ENCODE data around the gene LEUTX. TPM values are rescaled to one million over a fixed set of nuclear protein-coding genes. Genes with fewer than 3 reads are reported as not detected.
A peak's percentile ranks its signal among the peaks of the same experiment; 100 is the strongest.

LEUTX gene
- total RNA-seq, 1 experiment from 2014 or later: not detected

DNA sequence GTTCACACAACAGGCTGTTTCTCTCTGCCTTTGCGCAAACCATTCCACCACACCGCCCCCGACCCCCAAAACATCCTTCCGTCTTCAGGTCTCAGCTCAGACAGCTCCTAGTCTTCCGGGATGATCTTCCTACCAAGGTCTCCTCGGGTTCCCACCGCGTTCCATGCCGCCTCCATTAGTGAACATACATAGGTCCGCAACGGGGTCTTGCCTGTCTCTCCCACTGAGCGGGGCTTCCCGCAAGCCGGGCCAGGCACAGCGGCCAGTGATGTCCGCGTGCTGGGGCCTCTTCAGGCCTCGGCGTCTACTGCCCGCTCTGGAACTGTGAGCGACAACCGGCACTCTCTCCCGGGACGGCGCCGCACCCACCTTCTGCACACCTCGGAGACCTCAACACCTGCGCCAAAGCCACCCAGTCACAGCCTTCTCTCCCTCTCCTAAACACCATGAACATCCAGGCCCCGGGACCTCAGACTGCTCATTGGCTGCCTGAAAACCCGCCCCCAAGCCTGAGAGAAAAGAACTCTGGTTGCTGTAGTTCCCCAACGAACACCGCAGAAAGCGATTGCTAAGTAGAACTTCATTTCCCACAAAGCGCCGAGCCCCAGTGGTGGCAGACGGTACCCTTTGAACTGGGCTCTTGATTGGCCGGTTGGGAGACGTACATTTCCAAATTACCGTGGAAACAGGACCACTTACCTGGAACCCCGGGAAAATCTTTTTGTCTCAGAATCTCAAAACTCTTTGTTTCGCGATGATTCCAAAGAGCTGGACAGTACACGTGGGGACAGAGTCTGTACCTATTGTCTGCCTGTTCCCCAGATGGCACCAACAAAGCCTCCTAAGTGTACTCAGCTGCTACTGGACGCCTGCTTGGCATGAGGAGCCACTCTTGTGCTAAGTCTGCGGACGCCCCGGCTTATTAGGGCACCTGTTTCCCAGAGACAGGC, 45.8 kb downstream of the LEUTX start:
- Histone ChIP-seq H3K9me3 (ENCODE audit: low read depth, low read length, poor library complexity, severe bottlenecking) (no peaks in the 10 kb centered on the region), H3K27me3 (replicated peaks; ENCODE audit: insufficient read depth, low read depth, low read length, poor library complexity) (no peaks in the 10 kb centered on the region), H3K36me3 (ENCODE audit: insufficient read depth, low read length, poor library complexity, severe bottlenecking) (no peaks in the 10 kb centered on the region), H3K4me3 (ENCODE audit: low read depth, low read length, poor library complexity, severe bottlenecking) (peak overlapping the region; percentile 69), H3K4me1 (ENCODE audit: insufficient read depth, low read length, poor library complexity, severe bottlenecking) (no peaks in the 10 kb centered on the region), H3K27ac (ENCODE audit: low read depth, low read length, poor library complexity, severe bottlenecking) (peak overlapping the region; percentile 53)
- ChIA-PET CTCF (no interaction called here), POLR2A (ENCODE audit: low non-redundant PET) (no interaction called here)
- TF ChIP-seq EZH2 (IDR thresholded peaks at IDR 0.05; ENCODE audit: borderline replicate concordance, low read depth, low read length, poor library complexity, severe bottlenecking): no peak
- TF ChIP-seq, protein P1, sequence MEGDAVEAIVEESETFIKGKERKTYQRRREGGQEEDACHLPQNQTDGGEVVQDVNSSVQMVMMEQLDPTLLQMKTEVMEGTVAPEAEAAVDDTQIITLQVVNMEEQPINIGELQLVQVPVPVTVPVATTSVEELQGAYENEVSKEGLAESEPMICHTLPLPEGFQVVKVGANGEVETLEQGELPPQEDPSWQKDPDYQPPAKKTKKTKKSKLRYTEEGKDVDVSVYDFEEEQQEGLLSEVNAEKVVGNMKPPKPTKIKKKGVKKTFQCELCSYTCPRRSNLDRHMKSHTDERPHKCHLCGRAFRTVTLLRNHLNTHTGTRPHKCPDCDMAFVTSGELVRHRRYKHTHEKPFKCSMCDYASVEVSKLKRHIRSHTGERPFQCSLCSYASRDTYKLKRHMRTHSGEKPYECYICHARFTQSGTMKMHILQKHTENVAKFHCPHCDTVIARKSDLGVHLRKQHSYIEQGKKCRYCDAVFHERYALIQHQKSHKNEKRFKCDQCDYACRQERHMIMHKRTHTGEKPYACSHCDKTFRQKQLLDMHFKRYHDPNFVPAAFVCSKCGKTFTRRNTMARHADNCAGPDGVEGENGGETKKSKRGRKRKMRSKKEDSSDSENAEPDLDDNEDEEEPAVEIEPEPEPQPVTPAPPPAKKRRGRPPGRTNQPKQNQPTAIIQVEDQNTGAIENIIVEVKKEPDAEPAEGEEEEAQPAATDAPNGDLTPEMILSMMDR (conservative IDR thresholded peaks at IDR 0.05; ENCODE audit: low read depth, low read length): no peak
- BruUV-seq (replicated peaks): TSS peak; percentile 36
- intact Hi-C loops (cut with micrococcal nuclease; ENCODE audit: unreplicated experiment): no loop called here
- peak; percentile 96 for DNase-seq (ENCODE audit: low spot score)

DNA sequence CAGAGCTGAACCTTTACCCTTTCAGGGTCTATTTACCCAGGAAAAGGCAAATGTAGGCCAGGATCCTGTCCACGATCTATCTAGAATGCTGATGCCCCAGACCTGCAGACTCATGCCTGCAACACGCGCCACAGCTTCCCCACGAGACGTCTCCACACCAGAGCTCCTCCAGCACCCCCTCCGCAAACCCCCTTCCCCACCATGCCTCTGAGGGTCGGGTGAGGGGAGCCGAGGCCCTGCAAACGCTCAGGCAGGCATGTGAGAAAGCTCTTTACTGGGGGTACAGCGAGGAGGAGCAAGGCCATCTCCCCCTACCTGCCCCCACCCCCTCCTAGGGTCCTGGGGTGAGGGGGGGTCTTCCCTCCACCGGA, 46.4 kb downstream of the LEUTX start:
- Histone ChIP-seq H3K27me3 (replicated peaks; ENCODE audit: insufficient read depth, low read depth, low read length, poor library complexity) (no peaks in the 10 kb centered on the region), H3K27ac (ENCODE audit: low read depth, low read length, poor library complexity, severe bottlenecking) (peak overlapping the region; percentile 16), H3K36me3 (ENCODE audit: insufficient read depth, low read length, poor library complexity, severe bottlenecking) (peaks cover 4% of the 10 kb centered on the region), H3K4me3 (ENCODE audit: low read depth, low read length, poor library complexity, severe bottlenecking) (no peak overlapping the region), H3K9me3 (ENCODE audit: low read depth, low read length, poor library complexity, severe bottlenecking) (no peaks in the 10 kb centered on the region), H3K4me1 (ENCODE audit: insufficient read depth, low read length, poor library complexity, severe bottlenecking) (no peaks in the 10 kb centered on the region)
- intact Hi-C loops (cut with micrococcal nuclease; ENCODE audit: unreplicated experiment): no loop called here
- DNase-seq (ENCODE audit: low spot score): no peak
- CTCF ChIA-PET: no interaction called here
- TF ChIP-seq, protein P1 (conservative IDR thresholded peaks at IDR 0.05; ENCODE audit: low read depth, low read length): no peak
- no peak for TF ChIP-seq EZH2 (IDR thresholded peaks at IDR 0.05; ENCODE audit: borderline replicate concordance, low read depth, low read length, poor library complexity, severe bottlenecking)
- POLR2A ChIA-PET (ENCODE audit: low non-redundant PET): no interaction called here
- no TSS peak for BruUV-seq (replicated peaks)

DNA sequence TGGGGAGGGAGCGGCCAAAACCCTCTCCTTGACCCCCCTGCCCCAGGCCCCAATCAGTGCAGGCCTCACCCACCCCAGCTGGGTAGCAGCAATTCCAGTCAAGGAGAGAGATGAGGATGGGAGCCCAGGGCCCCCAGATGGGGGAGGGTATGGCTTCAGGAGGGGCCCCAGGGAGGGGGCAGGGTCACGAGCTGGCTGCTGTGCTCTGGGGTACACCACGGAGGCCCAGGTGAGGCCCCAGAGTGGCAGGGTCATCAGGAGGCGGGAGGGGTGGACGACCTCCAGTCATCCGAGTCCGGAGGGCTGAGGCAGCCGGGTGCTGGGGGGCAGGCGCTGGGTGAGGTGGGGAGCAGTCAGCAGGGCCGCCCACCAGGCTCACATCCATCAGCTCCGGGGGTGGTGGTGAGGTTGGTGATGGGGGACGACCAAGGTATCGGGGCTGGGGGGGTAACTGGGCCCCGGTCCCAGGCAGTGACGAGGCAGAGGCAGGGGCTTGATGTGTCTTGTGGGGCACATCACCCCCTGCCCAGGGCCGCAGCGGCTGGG, 47.0 kb downstream of the LEUTX start:
- Histone ChIP-seq H3K36me3 (ENCODE audit: insufficient read depth, low read length, poor library complexity, severe bottlenecking) (peaks cover 9% of the 10 kb centered on the region), H3K4me3 (ENCODE audit: low read depth, low read length, poor library complexity, severe bottlenecking) (no peak overlapping the region), H3K4me1 (ENCODE audit: insufficient read depth, low read length, poor library complexity, severe bottlenecking) (no peaks in the 10 kb centered on the region), H3K9me3 (ENCODE audit: low read depth, low read length, poor library complexity, severe bottlenecking) (no peaks in the 10 kb centered on the region), H3K27me3 (replicated peaks; ENCODE audit: insufficient read depth, low read depth, low read length, poor library complexity) (no peaks in the 10 kb centered on the region), H3K27ac (ENCODE audit: low read depth, low read length, poor library complexity, severe bottlenecking) (no peak overlapping the region)
- TF ChIP-seq, protein P1 (conservative IDR thresholded peaks at IDR 0.05; ENCODE audit: low read depth, low read length): no peak
- no peak for TF ChIP-seq EZH2 (IDR thresholded peaks at IDR 0.05; ENCODE audit: borderline replicate concordance, low read depth, low read length, poor library complexity, severe bottlenecking)
- no TSS peak for BruUV-seq (replicated peaks)
- no peak for DNase-seq (ENCODE audit: low spot score)
- POLR2A ChIA-PET (ENCODE audit: low non-redundant PET): no interaction called here
- CTCF ChIA-PET: no interaction called here
- intact Hi-C loops (cut with micrococcal nuclease; ENCODE audit: unreplicated experiment): no loop called here

Measured in A673 (cell line).